Liver (tissue), 3 donors: ENCODE measurements around the gene PCID2.

ENCODE experiments used
- CTCF ChIP-seq: fragments of 150-350 bp; IDR thresholded peaks from 2 replicates; pipeline ENCODE4 v1.5.1; 2017; ENCODE audit warnings: improper control_type of control experiment, low read depth, low read length; ENCODE audit not compliant: missing input control
- EGR1 ChIP-seq, 2 donors: IDR thresholded peaks; 2 replicates each; pipeline ENCODE4 v1.6.1; 2016 to 2018; ENCODE audit warnings: antibody characterized with exemption in 2 of 2, low read depth in 2 of 2
- GABPA ChIP-seq, 2 donors: IDR thresholded peaks in 1 of 2; conservative IDR thresholded peaks in 1 of 2; 2 replicates each; pipeline ENCODE4 v1.6.1; 2016; ENCODE audit warnings: antibody characterized with exemption in 2 of 2, mild to moderate bottlenecking in 1 of 2, moderate library complexity in 1 of 2
- JUND ChIP-seq, 2 donors: IDR thresholded peaks; 2 replicates each; pipeline ENCODE4 v1.6.1; 2016; ENCODE audit warnings: antibody characterized with exemption in 2 of 2
- MAX ChIP-seq: IDR thresholded peaks from 2 replicates; pipeline ENCODE4 v1.6.1; 2016; ENCODE audit warnings: antibody characterized with exemption
- NR2F2 ChIP-seq: IDR thresholded peaks from 2 replicates; pipeline ENCODE4 v1.6.1; 2016; ENCODE audit warnings: antibody characterized with exemption
- RAD21 ChIP-seq, 2 donors: IDR thresholded peaks; 2 replicates each; pipeline ENCODE4 v1.6.1; 2016; ENCODE audit warnings: antibody characterized with exemption in 2 of 2, mild to moderate bottlenecking in 2 of 2
- RXRA ChIP-seq, 2 donors: IDR thresholded peaks; 2 replicates each; pipeline ENCODE4 v1.6.1; 2017 to 2018; ENCODE audit warnings: antibody characterized with exemption in 2 of 2, mild to moderate bottlenecking in 1 of 2
- TAF1 ChIP-seq: conservative IDR thresholded peaks from 2 replicates; pipeline ENCODE4 v1.6.1; 2016; ENCODE audit warnings: antibody characterized with exemption, mild to moderate bottlenecking
- YY1 ChIP-seq: IDR thresholded peaks from 2 replicates; pipeline ENCODE4 v1.6.1; 2016; ENCODE audit warnings: antibody characterized with exemption, mild to moderate bottlenecking
- TF ChIP-seq, protein P1 (sequence below): IDR thresholded peaks from 2 replicates; pipeline ENCODE4 v1.6.1; 2016; ENCODE audit warnings: antibody characterized with exemption, mild to moderate bottlenecking
- donor health status: healthy.
- donor health status: healthy.

GRCh38 chr13:113145911-113146598, 62.4 kb downstream of the PCID2 start:
- TF ChIP-seq CTCF (no peak), JUND (IDR thresholded peaks at IDR 0.05) (no peak), TAF1 (no peak), MAX (no peak), EGR1 (IDR thresholded peaks at IDR 0.05; ENCODE audit: low read depth in 2 of 2) (no peak), RXRA (IDR thresholded peaks at IDR 0.05) (no peak), RAD21 (IDR thresholded peaks at IDR 0.05) (no peak), NR2F2 (no peak), YY1 (no peak), GABPA (IDR thresholded peaks at IDR 0.05 in 1 of 2, conservative IDR thresholded peaks at IDR 0.05 in 1 of 2) (no peak)
- TF ChIP-seq, protein P1, sequence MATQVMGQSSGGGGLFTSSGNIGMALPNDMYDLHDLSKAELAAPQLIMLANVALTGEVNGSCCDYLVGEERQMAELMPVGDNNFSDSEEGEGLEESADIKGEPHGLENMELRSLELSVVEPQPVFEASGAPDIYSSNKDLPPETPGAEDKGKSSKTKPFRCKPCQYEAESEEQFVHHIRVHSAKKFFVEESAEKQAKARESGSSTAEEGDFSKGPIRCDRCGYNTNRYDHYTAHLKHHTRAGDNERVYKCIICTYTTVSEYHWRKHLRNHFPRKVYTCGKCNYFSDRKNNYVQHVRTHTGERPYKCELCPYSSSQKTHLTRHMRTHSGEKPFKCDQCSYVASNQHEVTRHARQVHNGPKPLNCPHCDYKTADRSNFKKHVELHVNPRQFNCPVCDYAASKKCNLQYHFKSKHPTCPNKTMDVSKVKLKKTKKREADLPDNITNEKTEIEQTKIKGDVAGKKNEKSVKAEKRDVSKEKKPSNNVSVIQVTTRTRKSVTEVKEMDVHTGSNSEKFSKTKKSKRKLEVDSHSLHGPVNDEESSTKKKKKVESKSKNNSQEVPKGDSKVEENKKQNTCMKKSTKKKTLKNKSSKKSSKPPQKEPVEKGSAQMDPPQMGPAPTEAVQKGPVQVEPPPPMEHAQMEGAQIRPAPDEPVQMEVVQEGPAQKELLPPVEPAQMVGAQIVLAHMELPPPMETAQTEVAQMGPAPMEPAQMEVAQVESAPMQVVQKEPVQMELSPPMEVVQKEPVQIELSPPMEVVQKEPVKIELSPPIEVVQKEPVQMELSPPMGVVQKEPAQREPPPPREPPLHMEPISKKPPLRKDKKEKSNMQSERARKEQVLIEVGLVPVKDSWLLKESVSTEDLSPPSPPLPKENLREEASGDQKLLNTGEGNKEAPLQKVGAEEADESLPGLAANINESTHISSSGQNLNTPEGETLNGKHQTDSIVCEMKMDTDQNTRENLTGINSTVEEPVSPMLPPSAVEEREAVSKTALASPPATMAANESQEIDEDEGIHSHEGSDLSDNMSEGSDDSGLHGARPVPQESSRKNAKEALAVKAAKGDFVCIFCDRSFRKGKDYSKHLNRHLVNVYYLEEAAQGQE, result no peak
